SKM-1 treated with dmso at 0.1 percent for 144 hours (cell line): ENCODE measurements around the gene CCDC88B.
A peak's percentile ranks its signal among the peaks of the same experiment; 100 is the strongest.
"Not testable (repeated sequence)": the region's sequence is repeated elsewhere in the genome, so short reads cannot be mapped to it uniquely, and the experiment has no call there.

Experiments
- DNase-seq: peaks from one replicate; lab custom pipeline; 2025; ENCODE audit not compliant: unreplicated experiment; lab: John Stamatoyannopoulos, UW

CCDC88B gene

DNA sequence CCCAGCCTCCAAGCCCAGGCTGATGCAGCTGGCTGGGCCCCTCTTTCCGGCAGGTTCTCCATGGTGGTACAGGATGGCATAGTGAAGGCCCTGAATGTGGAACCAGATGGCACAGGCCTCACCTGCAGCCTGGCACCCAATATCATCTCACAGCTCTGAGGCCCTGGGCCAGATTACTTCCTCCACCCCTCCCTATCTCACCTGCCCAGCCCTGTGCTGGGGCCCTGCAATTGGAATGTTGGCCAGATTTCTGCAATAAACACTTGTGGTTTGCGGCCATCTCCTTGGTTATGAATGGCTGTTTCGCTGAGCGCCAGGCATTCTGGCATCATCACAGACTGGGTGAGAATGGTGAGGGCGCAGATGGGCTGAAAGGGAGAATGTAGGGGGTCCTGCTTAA lies 18.5 kb upstream of the CCDC88B start:
- no peak for DNase-seq

DNA sequence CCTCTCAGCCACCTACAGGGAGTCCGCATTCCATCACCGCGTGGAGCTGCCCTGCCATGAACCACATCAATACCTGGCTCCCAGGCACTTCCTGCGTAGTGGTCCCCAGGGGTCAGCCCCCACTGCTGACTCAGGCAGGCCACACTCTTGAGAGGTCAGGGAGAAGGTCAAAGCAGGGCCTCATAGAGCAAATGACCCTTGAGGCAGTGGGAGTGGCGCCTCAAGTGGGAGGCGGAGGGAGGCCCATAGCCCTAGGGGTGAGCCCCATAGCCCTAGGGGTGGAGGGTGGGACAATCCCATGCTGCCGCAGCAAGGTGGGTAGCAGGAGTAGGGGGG lies 17.1 kb upstream of the CCDC88B start:
- DNase-seq: no peak

DNA sequence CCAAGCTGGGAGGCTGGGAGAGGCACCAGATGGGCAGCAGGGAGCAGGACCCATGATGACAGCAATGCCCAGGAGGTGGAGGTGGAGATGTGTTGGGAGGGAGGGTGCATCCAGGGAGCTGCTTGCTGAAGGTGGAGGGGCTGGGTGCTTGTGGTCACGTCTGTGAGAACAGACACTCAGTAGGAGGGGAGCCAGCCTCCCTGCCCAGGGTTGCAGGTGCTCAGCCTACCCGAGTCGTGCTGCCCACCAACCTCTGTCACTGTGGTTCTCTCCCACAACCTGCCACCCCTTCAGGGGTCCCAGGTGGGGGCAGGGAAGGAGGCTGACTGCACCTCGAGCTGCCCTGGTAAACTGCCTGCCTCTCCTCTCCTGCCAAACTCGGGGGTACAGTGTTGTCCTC lies 16.6 kb upstream of the CCDC88B start:
- DNase-seq: no peak

- DNase-seq: not testable (repeated sequence)
These were observed 16.0 kb upstream of the CCDC88B start for GRCh38 chr11:64323984-64324383.

- no peak for DNase-seq
These were observed 15.1 kb upstream of the CCDC88B start for GRCh38 chr11:64324692-64325469.

DNA sequence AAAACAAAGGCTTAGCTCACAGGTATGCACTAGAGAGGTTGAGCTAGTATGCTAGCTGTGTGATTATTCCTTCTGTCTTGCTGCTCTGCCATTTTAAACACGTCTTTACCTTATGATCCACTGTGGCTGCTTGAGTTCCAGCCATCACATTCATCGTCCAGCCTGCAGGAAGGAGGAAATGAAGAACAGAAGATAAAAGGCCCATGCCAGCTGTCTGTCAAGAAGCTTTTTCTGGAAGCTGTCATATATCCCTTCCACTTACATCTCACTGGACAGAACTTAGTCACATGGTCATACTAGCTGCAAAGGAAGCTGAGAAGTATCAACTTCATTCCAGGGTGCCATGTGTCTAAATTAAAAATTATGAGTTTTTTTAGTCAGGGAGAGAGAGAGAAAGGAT lies 12.6 kb upstream of the CCDC88B start:
- no peak for DNase-seq

GRCh38 chr11:64327993-64328392 lies 12.0 kb upstream of the CCDC88B start:
- DNase-seq: no peak

DNA sequence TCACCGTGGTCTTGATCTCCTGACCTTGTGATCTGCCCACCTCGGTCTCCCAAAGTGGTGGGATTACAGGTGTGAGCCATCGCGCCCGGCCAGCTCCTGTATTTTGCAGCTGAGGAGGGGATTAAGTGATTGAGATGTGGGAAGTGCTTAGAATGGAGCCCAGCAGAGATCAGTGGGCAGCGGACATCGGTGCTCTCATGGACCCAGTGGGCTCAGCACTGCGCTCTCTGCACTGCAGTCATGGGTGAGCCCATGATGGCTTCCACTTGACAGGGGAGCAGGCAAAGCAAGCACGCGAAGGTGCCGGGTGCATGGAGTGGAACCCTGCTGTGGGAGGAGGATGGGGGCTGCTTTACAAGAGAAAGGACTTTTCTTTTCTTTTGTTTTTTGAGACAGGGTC lies 9.1 kb upstream of the CCDC88B start:
- no peak for DNase-seq

DNA sequence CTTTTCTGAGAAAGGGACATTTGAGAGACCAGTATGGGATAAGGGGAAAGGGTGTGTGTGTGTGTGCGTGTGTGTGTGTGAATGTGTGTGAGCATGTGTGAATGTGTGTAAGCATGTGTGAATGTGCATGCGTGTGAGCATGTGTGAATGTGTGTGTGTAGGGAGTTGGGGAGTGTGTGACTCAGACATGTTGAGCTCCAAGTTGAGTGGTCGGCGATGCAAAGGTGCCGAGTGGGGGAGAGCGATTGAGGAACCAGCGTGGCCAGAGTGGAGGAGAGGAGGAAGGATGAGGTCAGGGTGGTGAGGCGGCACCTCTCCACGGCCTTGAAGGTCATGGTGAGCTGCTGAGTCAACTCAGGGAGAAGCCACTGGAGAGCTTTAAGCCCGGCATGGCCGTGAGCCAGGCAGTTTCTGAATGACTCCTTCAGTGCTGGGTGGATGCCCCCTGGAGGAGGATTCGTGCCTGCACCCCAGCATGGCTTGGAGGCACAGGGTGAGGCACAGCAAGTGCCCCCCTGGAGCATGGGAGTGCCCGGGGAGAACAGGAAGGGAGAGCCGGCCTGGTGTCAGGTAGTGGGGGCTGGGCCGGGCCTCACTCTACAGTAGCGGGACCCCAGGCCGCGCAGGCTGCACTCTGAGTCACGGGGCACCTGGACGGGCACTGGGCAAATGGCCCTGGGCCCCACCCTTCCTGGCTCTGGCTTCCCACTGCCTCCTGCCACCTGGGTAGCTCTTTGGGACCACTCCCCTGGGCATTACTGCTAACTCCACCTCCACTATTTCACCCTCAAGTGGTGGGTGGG lies 8.2 kb upstream of the CCDC88B start:
- peak; percentile 89 for DNase-seq

- no peak for DNase-seq
These were observed 6.4 kb upstream of the CCDC88B start for GRCh38 chr11:64333556-64333955.

- peak; percentile 95 for DNase-seq
These were observed 5.0 kb upstream of the CCDC88B start for GRCh38 chr11:64334764-64335735.

DNA sequence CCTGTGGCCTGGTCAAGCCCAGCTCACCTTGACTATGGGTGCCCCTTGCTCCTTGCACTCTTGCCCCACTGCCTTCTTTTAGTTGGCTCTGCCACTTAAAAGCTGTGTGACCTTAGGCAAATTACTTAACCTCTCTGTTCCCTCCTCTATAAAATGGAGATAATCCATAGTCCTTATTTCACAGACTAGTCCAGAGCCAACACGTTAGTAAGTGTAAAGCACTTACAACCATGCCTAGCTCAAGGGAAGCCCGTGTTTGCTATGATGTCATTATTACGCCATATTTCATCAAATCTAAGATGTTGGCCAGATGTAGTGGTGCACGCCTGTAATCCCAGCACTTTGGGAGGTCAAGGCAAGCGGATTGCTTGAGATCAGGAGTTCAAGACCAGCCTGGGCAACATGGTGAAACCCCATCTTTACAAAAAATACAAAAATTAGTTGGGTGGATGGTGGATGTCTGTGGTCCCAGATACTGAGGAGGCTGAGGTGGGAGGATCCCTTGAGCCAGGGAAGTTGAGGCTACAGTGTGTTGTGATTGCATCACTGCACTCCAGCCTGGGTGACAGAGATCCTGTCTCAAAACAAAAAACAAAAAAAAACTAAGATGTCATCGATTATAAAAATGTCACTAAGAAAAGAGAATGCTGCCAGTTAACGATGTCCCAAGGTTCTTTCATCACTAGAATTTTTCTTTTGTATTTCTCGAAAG lies 2.3 kb upstream of the CCDC88B start:
- no peak for DNase-seq

DNA sequence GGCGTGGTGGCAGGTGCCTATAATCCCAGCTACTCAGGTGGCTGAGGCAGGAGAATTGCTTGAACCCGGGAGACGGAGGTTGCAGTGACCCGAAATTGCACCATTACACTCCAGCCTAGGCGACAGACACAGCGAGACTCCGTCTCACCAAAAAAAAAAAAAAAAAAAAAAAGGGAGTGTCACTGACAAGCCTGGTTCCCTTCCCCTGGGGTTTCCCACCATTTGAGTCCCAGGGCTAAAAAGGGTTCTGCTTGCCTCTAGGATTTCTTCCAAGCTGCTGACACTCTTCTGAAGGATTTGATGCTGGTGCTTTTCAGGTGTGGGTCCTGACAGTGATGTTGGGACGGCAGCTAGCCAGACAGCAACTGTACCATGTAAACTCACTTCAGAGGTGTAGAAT lies 1.3 kb upstream of the CCDC88B start:
- DNase-seq: no peak

DNA sequence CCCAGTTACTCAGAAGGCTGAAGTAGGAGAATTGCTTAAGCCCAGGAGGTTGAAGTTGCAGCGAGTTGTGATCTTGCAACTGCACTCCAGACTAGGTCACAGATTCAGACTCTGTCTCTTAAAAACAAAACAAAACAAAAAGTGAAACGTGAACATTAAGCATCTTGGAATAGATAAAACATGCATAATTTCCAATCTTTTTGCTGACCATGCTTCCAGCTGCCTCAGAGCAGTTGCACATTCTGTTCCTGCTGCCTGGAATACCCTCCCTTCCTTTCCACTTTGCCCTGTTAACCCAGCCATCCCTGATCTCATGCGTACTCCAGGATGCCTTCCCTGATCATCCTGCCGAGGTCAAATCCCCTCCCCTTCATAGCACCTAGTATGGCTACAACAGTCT lies 718 bp upstream of the CCDC88B start:
- no peak for DNase-seq

GRCh38 chr11:64340671-64341335 lies 799 bp downstream of the CCDC88B start:
- DNase-seq: peak; percentile 65

DNA sequence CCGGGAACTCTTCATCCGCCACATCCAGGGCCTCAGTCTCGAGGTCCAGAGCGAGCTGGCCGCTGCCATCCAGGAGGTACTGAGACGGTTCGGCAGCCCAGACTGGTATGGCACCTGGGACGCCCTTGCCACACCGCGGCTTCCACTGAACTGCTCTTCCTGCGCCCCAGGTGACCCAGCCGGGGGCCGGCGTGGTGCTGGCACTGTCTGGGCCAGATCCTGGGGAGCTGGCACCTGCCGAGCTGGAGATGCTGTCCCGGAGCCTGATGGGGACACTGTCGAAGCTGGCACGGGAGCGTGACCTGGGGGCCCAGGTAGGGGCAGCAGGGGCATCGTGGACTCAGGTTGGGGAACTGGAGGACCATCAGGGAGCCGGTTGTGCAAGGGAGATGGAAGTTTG lies 1.4 kb downstream of the CCDC88B start:
- no peak for DNase-seq

DNA sequence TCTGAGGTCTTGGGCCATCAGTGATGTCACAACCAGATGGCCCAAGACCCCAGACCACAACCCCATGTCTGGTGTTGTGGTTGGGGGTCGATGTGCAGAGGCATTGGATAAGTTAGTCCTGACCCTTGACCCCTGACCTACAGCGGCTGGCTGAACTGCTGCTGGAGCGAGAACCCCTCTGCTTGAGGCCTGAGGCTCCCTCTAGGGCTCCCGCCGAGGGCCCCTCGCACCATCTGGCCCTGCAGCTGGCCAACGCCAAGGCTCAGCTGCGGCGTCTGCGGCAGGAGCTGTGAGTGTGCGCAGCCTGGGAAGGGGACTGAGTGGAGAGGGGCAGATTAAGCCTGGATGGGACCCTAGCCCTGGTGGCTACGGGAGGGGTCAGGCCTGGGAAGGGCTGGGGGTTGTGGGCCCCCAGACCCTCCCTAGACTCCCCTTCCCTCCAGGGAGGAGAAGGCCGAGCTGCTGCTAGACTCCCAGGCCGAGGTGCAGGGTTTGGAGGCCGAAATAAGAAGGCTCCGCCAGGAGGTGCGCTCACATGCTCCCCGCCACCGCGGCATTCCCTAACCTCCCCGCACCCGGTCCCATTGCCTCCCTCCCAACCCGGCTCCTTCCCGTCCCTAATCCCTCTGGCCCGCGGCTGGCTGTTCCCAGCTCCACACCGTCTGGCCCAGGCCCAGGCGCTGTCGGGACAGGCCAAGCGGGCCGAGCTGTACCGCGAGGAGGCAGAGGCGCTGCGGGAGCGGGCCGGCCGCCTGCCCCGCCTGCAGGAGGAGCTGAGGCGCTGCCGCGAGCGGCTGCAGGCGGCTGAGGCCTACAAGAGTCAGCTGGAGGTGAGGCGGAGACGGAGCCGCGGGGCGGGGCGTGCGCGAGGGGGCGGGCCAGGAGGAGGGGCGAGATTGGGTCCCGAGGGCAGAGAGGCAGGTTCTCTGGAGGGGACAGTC lies 2.1 kb downstream of the CCDC88B start:
- peak; percentile 67 for DNase-seq

GRCh38 chr11:64342869-64343745 lies 3.1 kb downstream of the CCDC88B start:
- DNase-seq: no peak
